Fibroblast of pulmonary artery (primary cell): ENCODE data around the gene ABHD1.

Experiments used
- DNase-seq: peaks from one replicate; pipeline ENCODE4 v3.0.0-alpha.2; 2010; ENCODE audit warnings: low read depth
- H3K4me3 ChIP-seq: replicated peaks from 2 replicates; pipeline ENCODE4 v1.5.1; 2011; ENCODE audit warnings: low read depth, mild to moderate bottlenecking, control low read depth, low read length, moderate library complexity
- TF ChIP-seq, protein P1 (sequence below): IDR thresholded peaks from 2 replicates; pipeline ENCODE4 v1.5.1; 2011; ENCODE audit warnings: mild to moderate bottlenecking, control low read depth, low read length, inconsistent platforms; ENCODE audit errors: missing control alignments

The ABHD1 gene

GRCh38 chr2:27088634-27089033 is 35.0 kb upstream of the ABHD1 start:
- TF ChIP-seq, protein P1, sequence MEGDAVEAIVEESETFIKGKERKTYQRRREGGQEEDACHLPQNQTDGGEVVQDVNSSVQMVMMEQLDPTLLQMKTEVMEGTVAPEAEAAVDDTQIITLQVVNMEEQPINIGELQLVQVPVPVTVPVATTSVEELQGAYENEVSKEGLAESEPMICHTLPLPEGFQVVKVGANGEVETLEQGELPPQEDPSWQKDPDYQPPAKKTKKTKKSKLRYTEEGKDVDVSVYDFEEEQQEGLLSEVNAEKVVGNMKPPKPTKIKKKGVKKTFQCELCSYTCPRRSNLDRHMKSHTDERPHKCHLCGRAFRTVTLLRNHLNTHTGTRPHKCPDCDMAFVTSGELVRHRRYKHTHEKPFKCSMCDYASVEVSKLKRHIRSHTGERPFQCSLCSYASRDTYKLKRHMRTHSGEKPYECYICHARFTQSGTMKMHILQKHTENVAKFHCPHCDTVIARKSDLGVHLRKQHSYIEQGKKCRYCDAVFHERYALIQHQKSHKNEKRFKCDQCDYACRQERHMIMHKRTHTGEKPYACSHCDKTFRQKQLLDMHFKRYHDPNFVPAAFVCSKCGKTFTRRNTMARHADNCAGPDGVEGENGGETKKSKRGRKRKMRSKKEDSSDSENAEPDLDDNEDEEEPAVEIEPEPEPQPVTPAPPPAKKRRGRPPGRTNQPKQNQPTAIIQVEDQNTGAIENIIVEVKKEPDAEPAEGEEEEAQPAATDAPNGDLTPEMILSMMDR, result no peak
- DNase-seq, result no peak
- H3K4me3 ChIP-seq, result no peak overlapping the region

GRCh38 chr2:27089111-27089954 is 34.3 kb upstream of the ABHD1 start:
- TF ChIP-seq, protein P1, result no peak
- no peak overlapping the region for H3K4me3 ChIP-seq
- no peak for DNase-seq

DNA sequence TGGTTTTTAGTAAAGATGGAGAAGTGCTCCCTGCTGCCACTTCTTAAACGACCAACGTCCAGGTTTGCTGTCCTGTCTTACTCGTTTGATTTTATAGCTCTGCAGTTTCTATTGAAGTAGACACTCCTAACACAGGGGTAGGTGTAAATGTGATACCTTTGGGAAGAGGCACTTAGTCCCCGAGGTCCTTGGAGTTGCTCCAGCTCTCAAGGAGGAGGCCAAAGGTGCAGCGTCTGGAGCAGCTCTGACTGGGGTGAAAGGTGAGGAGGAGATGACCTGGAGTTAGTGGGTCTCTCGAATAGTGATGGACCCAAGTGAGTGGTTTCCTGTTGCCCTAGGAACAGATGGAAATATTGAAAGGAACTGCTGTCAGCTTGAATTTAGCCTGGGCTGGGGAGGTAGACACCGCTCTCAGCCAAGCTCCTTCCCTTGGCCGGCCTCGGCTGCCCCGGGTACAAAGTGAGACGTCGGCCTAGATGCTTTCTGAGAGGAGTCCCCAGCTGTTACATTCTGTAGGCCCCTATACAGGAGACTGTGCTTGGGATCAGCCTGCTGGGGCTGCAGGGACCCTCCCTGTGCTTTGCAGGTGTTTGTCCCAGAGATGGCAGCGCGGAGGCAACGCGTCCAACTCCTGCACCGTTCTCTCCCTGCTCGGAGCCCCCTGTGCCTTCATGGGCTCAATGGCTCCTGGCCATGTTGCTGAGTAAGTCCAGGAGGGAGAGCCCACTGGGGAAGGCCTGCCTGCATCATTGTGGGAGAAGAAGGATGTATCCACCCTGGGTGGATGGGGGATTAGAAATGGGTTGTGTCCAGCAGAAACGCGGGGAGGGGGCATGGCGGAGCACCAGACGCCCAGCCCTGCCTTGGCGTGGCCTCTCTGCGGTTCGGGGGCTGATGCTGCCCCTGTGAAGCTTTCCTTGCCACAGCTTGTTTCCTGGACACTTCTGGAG is 31.6 kb upstream of the ABHD1 start:
- TF ChIP-seq, protein P1, result no peak
- no peak for DNase-seq
- H3K4me3 ChIP-seq, result no peak overlapping the region

DNA sequence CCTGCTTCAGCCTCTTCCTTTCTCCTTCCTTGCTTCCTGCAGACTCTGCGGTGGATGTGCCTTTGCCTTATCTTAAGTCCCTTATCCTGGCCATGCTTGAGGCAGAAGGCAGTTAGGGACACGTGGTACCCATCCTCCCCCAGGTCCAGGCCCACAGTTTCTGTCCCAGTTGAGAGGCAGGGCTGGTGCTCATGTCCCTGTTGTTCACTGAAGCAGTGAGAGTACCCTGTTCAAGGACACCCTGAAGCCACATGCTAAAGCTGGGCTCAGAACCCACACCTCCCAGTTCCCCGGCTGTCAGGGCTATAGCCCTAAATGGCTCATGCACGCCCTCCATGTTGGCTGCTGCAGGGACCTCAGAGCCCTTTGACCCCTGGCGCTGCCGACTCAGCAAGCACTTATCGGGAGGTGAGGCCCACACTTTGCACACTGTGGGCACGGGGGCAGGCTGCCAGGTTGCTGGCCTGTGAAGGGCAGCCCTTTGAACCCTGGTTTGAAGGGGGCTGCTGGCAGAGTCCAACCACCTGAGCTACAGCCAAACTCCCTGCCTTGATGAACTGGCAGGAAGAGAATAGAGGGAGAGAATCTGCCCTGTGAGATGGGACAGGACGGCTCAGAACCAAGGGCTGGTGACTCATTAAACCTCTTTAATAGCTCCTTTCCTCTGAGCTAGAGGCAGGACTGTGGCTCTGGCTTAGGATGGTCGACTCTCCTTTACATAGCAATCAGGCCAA is 30.8 kb upstream of the ABHD1 start:
- no peak overlapping the region for H3K4me3 ChIP-seq
- TF ChIP-seq, protein P1, result no peak
- DNase-seq, result no peak

DNA sequence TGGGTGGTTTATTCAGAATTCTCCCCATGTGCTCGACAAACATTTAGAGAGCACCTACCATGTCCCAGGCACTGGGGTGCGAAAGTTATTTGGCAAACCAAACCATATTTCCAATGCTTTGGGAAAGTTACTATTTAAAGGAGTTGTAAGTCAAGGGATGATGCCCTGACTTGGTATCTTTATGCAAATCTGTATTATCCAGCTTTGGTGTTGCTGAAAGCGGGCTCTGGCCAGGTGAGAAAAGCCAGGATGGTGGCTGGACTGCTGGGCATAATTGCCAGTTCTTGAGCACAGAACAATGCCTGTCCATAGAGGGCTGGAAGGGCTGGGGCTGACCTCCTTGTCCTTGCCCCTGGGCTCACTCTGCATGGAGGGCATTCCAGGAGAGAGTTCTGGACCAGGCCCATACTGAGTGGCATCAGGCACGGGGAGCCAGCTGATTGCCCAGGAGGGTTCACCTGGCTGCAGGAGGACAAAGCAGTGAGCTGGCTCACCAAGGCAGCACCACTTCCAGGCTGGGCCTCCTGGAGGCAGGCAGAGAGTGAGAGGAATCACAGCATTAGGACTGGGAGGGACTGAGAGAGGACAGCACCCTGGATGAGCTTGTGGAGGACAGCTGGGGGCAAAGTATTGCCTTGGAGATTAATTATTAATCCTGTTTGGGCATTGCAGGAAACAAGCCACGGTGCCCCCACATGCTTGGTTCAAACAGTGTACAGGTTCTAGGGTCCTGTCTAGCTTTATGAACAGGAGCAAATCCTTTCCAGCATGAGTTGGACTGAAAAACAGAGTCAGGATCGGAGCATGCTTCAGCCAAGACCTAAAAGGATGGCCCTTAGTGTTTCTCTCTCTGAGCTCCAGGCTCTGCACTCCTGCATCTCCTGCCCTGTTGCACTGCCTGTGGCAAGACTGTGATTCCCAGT is 29.9 kb upstream of the ABHD1 start:
- TF ChIP-seq, protein P1, result no peak
- no peak overlapping the region for H3K4me3 ChIP-seq
- no peak for DNase-seq
